Loucy (cell line): ENCODE data around the gene C22orf39.

ENCODE experiments used
- H2AFZ ChIP-seq: fragments of 200-600 bp; sonication (generic); 2 replicates; pipeline ENCODE4 v1.6.0; 2016; ENCODE audit warnings: antibody characterized with exemption, mild to moderate bottlenecking, low read length, moderate library complexity
- H3F3A ChIP-seq: fragments of 200-600 bp; 2 replicates; pipeline ENCODE4 v1.6.0; 2016; ENCODE audit warnings: antibody characterized with exemption, low read depth, mild to moderate bottlenecking
- H3K27me3 ChIP-seq: fragments of 200-600 bp; sonication (generic); 2 replicates; pipeline ENCODE4 v1.6.1; 2014; ENCODE audit warnings: low read length, mild to moderate bottlenecking; ENCODE audit not compliant: insufficient read depth, poor library complexity, severe bottlenecking
- H3K36me3 ChIP-seq: fragments of 200-600 bp; sonication (generic); 2 replicates; pipeline ENCODE4 v1.6.1; 2016; ENCODE audit warnings: low read length; ENCODE audit not compliant: insufficient read depth
- H3K4me1 ChIP-seq: fragments of 200-600 bp; sonication (generic); 2 replicates; pipeline ENCODE4 v1.5.1; 2014; ENCODE audit warnings: low read length, mild to moderate bottlenecking; ENCODE audit not compliant: insufficient read depth, poor library complexity, severe bottlenecking
- H3K4me2 ChIP-seq: fragments of 200-600 bp; sonication (generic); 2 replicates; pipeline ENCODE4 v1.6.0; 2014; ENCODE audit warnings: antibody characterized with exemption, low read length, low read depth, mild to moderate bottlenecking; ENCODE audit not compliant: poor library complexity, severe bottlenecking
- H3K4me3 ChIP-seq: fragments of 200-600 bp; sonication (generic); 2 replicates; pipeline ENCODE4 v1.5.1; 2014; ENCODE audit warnings: low read length, mild to moderate bottlenecking, mixed read lengths; ENCODE audit not compliant: poor library complexity, severe bottlenecking
- H3K79me2 ChIP-seq: fragments of 200-600 bp; sonication (generic); 2 replicates; pipeline ENCODE4 v1.6.1; 2014; ENCODE audit warnings: low read length; ENCODE audit not compliant: insufficient read depth
- H3K9ac ChIP-seq: fragments of 200-600 bp; sonication (generic); 2 replicates; pipeline ENCODE4 v1.6.0; 2014; ENCODE audit warnings: mild to moderate bottlenecking, low read depth, low read length, moderate library complexity; ENCODE audit not compliant: poor library complexity, severe bottlenecking
- H3K9me2 ChIP-seq: fragments of 200-600 bp; sonication (generic); replicated peaks from 2 replicates; pipeline ENCODE4 v1.6.1; 2016; ENCODE audit warnings: low read depth, low read length, mixed read lengths
- H3K9me3 ChIP-seq: fragments of 200-600 bp; sonication (generic); 2 replicates; pipeline ENCODE4 v1.6.1; 2014; ENCODE audit warnings: mild to moderate bottlenecking, antibody characterized with exemption, low read length, low read depth; ENCODE audit not compliant: insufficient read depth
- H4K20me1 ChIP-seq: fragments of 200-600 bp; sonication (generic); 2 replicates; pipeline ENCODE4 v1.6.0; 2014; ENCODE audit warnings: antibody characterized with exemption, low read length, mild to moderate bottlenecking; ENCODE audit not compliant: insufficient read depth, poor library complexity, severe bottlenecking
- EZH2phosphoT487 ChIP-seq: fragments of 200-600 bp; IDR thresholded peaks from 2 replicates; pipeline ENCODE4 v1.6.1; 2018; ENCODE audit warnings: antibody characterized with exemption, mild to moderate bottlenecking, moderate library complexity, borderline replicate concordance
- TF ChIP-seq, protein P1 (sequence below): fragments of 200-600 bp; sonication (generic); conservative IDR thresholded peaks from 2 replicates; pipeline ENCODE4 v1.5.1; 2014; ENCODE audit warnings: mild to moderate bottlenecking, antibody characterized with exemption, low read length

The C22orf39 gene

GRCh38 chr22:19411690-19412045, 35.8 kb downstream of the C22orf39 start:
- Histone ChIP-seq H3K79me2 (peaks cover 53% of the 10 kb centered on the region), H3K4me3 (no peak overlapping the region), H2AFZ (no peak overlapping the region), H3K9me2 (no peaks in the 10 kb centered on the region), H3K4me2 (no peak overlapping the region), H3K9me3 (no peaks in the 10 kb centered on the region), H3K27me3 (no peaks in the 10 kb centered on the region), H3F3A (no peaks in the 10 kb centered on the region), H4K20me1 (peaks cover 6% of the 10 kb centered on the region), H3K9ac (no peak overlapping the region), H3K36me3 (peaks cover 46% of the 10 kb centered on the region; the same call in 1 of the 2 replicates), H3K4me1 (no peaks in the 10 kb centered on the region)
- TF ChIP-seq, protein P1, sequence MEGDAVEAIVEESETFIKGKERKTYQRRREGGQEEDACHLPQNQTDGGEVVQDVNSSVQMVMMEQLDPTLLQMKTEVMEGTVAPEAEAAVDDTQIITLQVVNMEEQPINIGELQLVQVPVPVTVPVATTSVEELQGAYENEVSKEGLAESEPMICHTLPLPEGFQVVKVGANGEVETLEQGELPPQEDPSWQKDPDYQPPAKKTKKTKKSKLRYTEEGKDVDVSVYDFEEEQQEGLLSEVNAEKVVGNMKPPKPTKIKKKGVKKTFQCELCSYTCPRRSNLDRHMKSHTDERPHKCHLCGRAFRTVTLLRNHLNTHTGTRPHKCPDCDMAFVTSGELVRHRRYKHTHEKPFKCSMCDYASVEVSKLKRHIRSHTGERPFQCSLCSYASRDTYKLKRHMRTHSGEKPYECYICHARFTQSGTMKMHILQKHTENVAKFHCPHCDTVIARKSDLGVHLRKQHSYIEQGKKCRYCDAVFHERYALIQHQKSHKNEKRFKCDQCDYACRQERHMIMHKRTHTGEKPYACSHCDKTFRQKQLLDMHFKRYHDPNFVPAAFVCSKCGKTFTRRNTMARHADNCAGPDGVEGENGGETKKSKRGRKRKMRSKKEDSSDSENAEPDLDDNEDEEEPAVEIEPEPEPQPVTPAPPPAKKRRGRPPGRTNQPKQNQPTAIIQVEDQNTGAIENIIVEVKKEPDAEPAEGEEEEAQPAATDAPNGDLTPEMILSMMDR, result no peak
- no peak for TF ChIP-seq EZH2phosphoT487

DNA sequence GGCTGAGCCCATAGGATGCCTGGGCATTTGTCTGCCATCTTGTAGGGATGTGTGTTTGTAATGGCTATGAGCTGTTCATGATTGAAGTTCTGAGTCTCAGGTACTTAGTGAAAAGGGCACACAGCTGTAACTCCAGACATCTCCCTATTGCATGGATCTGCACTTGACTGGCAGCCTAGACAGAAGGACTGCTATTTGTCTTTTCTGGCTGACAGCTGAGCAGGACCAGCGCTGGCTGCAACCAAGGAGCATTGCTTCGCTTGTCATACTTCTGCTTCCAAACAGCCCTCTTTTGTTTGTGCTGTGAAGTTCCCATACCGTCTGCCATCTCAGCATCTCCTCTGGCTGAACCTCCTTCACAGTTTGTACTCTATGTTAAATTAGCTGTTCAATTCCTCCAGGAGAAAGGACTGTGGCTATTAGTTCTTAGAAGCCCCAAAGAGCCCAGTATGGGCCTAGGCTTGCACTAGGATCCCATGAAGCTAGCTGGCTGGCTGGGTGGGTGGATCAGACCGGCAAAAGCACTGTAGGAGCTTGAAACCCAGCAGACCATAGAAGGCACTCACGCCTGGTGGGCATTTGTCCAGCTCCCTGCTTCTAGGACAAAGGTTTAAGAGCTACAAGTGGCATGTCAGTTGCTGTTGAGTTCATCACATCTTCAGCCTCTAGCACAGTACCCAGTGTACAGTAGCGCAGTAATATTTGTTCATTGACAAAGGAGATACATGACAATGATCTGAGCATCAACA, 36.4 kb downstream of the C22orf39 start:
- H4K20me1 ChIP-seq, result peaks cover 6% of the 10 kb centered on the region
- TF ChIP-seq, protein P1, result no peak
- TF ChIP-seq EZH2phosphoT487, result no peak

DNA sequence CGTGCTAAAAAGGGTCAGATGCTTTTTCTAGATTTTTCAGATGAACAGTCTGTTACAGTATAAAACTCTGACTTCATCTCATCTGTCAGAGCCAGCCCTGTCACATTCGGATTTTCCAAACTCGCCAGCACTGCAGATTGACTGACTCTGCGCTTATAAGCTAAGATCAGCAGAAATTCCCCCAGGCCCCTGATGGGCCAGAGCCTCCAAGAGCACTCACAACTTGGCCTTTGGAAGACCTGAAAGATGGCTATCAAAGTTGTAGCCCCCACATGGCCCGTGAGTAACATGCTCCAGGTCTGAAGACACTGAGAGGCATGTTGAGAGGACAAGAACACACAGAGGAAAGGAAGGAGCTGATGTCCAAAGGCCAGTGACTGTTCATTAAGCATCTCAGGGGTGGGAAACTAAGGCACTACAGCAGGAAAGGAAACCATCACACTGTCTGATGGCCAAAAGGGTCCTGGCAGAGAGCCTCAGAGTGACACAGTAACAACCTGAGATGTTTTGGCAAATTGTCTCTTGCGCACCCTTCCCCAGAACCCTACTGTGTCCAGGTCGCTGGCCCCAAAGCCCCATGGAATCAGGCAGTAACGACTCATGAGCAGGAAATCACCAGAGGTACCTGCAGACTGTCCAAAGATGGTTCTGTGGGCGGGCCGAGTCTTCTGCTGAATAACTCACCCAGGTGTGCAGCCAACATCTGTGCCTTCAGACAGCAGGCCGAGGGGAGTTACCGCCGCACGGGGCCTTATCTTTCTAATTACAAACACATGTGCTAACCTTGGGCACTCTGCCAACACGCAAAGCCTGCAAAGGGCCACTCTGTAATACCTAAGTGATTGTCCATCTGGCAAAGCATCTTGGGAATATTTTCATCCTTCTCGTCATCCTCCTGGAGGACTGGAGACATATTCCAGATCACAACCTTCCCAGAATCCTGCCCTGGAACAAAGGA, 39.6 kb downstream of the C22orf39 start:
- Histone ChIP-seq H3K9me2 (no peaks in the 10 kb centered on the region), H3K27me3 (no peaks in the 10 kb centered on the region), H3K9me3 (no peaks in the 10 kb centered on the region), H3K36me3 (peaks cover 73% of the 10 kb centered on the region; the same call in 1 of the 2 replicates), H3K79me2 (peaks cover 23% of the 10 kb centered on the region), H2AFZ (no peak overlapping the region), H3F3A (no peaks in the 10 kb centered on the region), H3K4me2 (no peak overlapping the region), H3K4me1 (no peaks in the 10 kb centered on the region), H3K9ac (no peak overlapping the region), H4K20me1 (peaks cover 6% of the 10 kb centered on the region), H3K4me3 (no peak overlapping the region)
- TF ChIP-seq, protein P1, result no peak
- no peak for TF ChIP-seq EZH2phosphoT487

More for the DNA sequence above, 36.4 kb downstream of the C22orf39 start:
- Histone ChIP-seq H3K4me3 (no peak overlapping the region), H3K9ac (no peak overlapping the region), H3K4me2 (no peak overlapping the region), H3K79me2 (peaks cover 48% of the 10 kb centered on the region), H3F3A (no peaks in the 10 kb centered on the region), H3K9me2 (no peaks in the 10 kb centered on the region), H3K36me3 (peaks cover 51% of the 10 kb centered on the region; the same call in 1 of the 2 replicates), H3K4me1 (no peaks in the 10 kb centered on the region), H2AFZ (no peak overlapping the region), H3K27me3 (no peaks in the 10 kb centered on the region), H3K9me3 (no peaks in the 10 kb centered on the region)
